K562 (cell line): Measurements from ENCODE around the gene DGUOK. TPM values are rescaled to one million over a fixed set of nuclear protein-coding genes. Genes with fewer than 3 reads are reported as not detected.

Experiments used
- ASH1L ChIP-seq: fragments of 450-650 bp; IDR thresholded peaks from 2 replicates; pipeline ENCODE4 v1.6.1; 2018; ENCODE audit warnings: borderline replicate concordance, mild to moderate bottlenecking, low read depth; ENCODE audit not compliant: partially characterized antibody
- CHAMP1 ChIP-seq: fragments of 450-650 bp; IDR thresholded peaks from 2 replicates; pipeline ENCODE4 v1.6.1; 2016; ENCODE audit warnings: mild to moderate bottlenecking
- GTF3C2 ChIP-seq: IDR thresholded peaks from 3 replicates; pipeline ENCODE4 v1.6.1; 2011; ENCODE audit warnings: borderline replicate concordance, mild to moderate bottlenecking, moderate library complexity; ENCODE audit not compliant: insufficient read length; ENCODE audit errors: extremely low read depth
- HINFP ChIP-seq: fragments of 450-650 bp; conservative IDR thresholded peaks from 2 replicates; pipeline ENCODE4 v1.6.1; 2016; ENCODE audit warnings: missing genetic modification characterization, low read depth, mild to moderate bottlenecking, control low read depth, missing compliant biosample characterization
- HNRNPLL ChIP-seq: fragments of 200-400 bp; formaldehyde crosslinking; IDR thresholded peaks from 2 replicates; pipeline ENCODE4 v1.6.1; 2017; ENCODE audit warnings: low read length, low read depth, mild to moderate bottlenecking; ENCODE audit not compliant: poor library complexity, severe bottlenecking
- MBD2 ChIP-seq: sonication (generic); IDR thresholded peaks from 2 replicates; pipeline ENCODE4 v1.6.1; 2016; ENCODE audit warnings: low read depth, borderline replicate concordance
- PKNOX1 ChIP-seq: fragments of 450-650 bp; IDR thresholded peaks from 2 replicates; pipeline ENCODE4 v1.6.1; 2016
- RUNX1 ChIP-seq: sonication (generic); IDR thresholded peaks from 2 replicates; pipeline ENCODE4 v1.6.1; 2016; ENCODE audit warnings: antibody characterized with exemption, low read depth
- USF1 ChIP-seq: sonication (generic); formaldehyde crosslinking; IDR thresholded peaks from 2 replicates; pipeline ENCODE4 v1.9.0; 2022; ENCODE audit warnings: mild to moderate bottlenecking, missing genetic modification reagents
- ZC3H4 ChIP-seq: sonication (generic); formaldehyde crosslinking; IDR thresholded peaks from 2 replicates; pipeline ENCODE4 v1.9.0; 2021; ENCODE audit warnings: missing genetic modification reagents, borderline replicate concordance
- ZNF146 ChIP-seq: IDR thresholded peaks from one replicate; pipeline ENCODE4 v1.6.1; 2018; ENCODE audit warnings: missing compliant biosample characterization; ENCODE audit not compliant: unreplicated experiment
- ZNF224 ChIP-seq: sonication (generic); formaldehyde crosslinking; IDR thresholded peaks from 2 replicates; pipeline ENCODE4 v1.8.0; 2022; ENCODE audit warnings: mild to moderate bottlenecking, missing genetic modification reagents
- ZNF280A ChIP-seq: fragments of 450-650 bp; IDR thresholded peaks from 2 replicates; pipeline ENCODE4 v1.6.1; 2018; ENCODE audit warnings: mild to moderate bottlenecking, low read depth; ENCODE audit not compliant: partially characterized antibody
- ZNF77 ChIP-seq: fragments of 250-450 bp; sonication (Bioruptor Pico); IDR thresholded peaks from 2 replicates; pipeline ENCODE4 v1.5.0; 2020
- ZNF778 ChIP-seq: fragments of 450-650 bp; formaldehyde crosslinking; IDR thresholded peaks from 2 replicates; pipeline ENCODE4 v1.4.0; 2020; ENCODE audit warnings: mild to moderate bottlenecking, moderate library complexity
- polyA plus RNA-seq, 8 experiments: library from polyadenylated mRNA; depleted of rRNA in 4 of 8; stranded (reverse) in 5 of 8; unstranded in 3 of 8; fragments of >200 nt; fragmentation: Nextera tagmentation in 2 of 8; fragmentation: Illumina TruSeq in 1 of 8; extraction: Ambion mirVana in 2 of 8; extraction: Trizol in 1 of 8; gene quantifications; 2 replicates each; pipeline versions ENCODE4 v1.2.1 to v1.2.3, GENCODE V29; 2011 to 2014; ENCODE audit warnings: inconsistent platforms in 1 of 8, missing spikeins in 1 of 8
- total RNA-seq, 7 experiments: library from RNA; depleted of rRNA in 6 of 7; stranded (reverse); fragments of >200 nt in 6 of 7; fragmentation: Illumina TruSeq in 2 of 7; extraction: Trizol in 2 of 7; gene quantifications; 2 replicates each; pipeline versions ENCODE4 v1.2.1 to v1.2.3, GENCODE V29; 2011 to 2021; ENCODE audit warnings: low replicate concordance in 1 of 7

Gene DGUOK
- total and polyA plus RNA-seq, 9 of the 15 experiments (the other 6 are each of a cell fraction or from before 2014, with no cell fraction given) = 67.0 to 288 (median 126) TPM

- TF ChIP-seq HINFP (no peak), CHAMP1 (no peak), GTF3C2 (no peak), HNRNPLL (no peak), USF1 (CRISPR knock-in tag) (no peak), PKNOX1 (no peak), RUNX1 (no peak), ZNF77 (no peak), ZNF146 (CRISPR knock-in tag) (no peak), ZNF280A (no peak), ZC3H4 (CRISPR knock-in tag) (no peak), MBD2 (no peak), ZNF778 (CRISPR knock-in tag) (no peak), ZNF224 (CRISPR knock-in tag) (no peak), ASH1L (no peak)
Measured at GRCh38 chr2:73970850-73971471, 44.3 kb downstream of the DGUOK start (continued).
